ENCODE results near the gene IDH3A. TPM values are rescaled to one million over a fixed set of nuclear protein-coding genes. Genes with fewer than 3 reads are reported as not detected.

The IDH3A gene
- total RNA-seq, 2 donors from 2014 or later: 188 to 352 TPM

- H3K27me3 ChIP-seq: no peaks in the 10 kb centered on the region
- DNase-seq (ENCODE audit: low spot score): no peak
- no peaks in the 10 kb centered on the region for H3K36me3 ChIP-seq
- H3K4me3 ChIP-seq: no peak overlapping the region
- no peaks in the 10 kb centered on the region for H3K9me3 ChIP-seq
- no peak for TF ChIP-seq CTCF (IDR thresholded peaks at IDR 0.05)
- H3K4me1 ChIP-seq: no peaks in the 10 kb centered on the region
- H3K27ac ChIP-seq: no peak overlapping the region
These were observed 36.6 kb upstream of the IDH3A start for GRCh38 chr15:78112551-78112950.

- Histone ChIP-seq H3K27me3 (no peaks in the 10 kb centered on the region), H3K36me3 (no peaks in the 10 kb centered on the region), H3K9me3 (no peaks in the 10 kb centered on the region), H3K4me3 (no peak overlapping the region), H3K4me1 (no peaks in the 10 kb centered on the region), H3K27ac (peak overlapping the region in 1 of 2 donors; percentile 41)
- TF ChIP-seq CTCF (IDR thresholded peaks at IDR 0.05): no peak
- DNase-seq (ENCODE audit: low spot score): no peak
These were observed 28.6 kb upstream of the IDH3A start for GRCh38 chr15:78120523-78120922.

GRCh38 chr15:78125267-78125666 is 23.9 kb upstream of the IDH3A start:
- Histone ChIP-seq H3K4me1 (peaks cover 0 to 11% of the 10 kb centered on the region in 2 donors), H3K27me3 (no peaks in the 10 kb centered on the region), H3K36me3 (no peaks in the 10 kb centered on the region), H3K9me3 (no peaks in the 10 kb centered on the region), H3K27ac (no peak overlapping the region), H3K4me3 (no peak overlapping the region)
- no peak for TF ChIP-seq CTCF (IDR thresholded peaks at IDR 0.05)
- DNase-seq (ENCODE audit: low spot score): no peak

- Histone ChIP-seq H3K9me3 (no peaks in the 10 kb centered on the region), H3K36me3 (no peaks in the 10 kb centered on the region), H3K4me1 (peaks cover 0 to 21% of the 10 kb centered on the region in 2 donors), H3K4me3 (no peak overlapping the region), H3K27ac (no peak overlapping the region), H3K27me3 (no peaks in the 10 kb centered on the region)
- TF ChIP-seq CTCF (IDR thresholded peaks at IDR 0.05): no peak
- no peak for DNase-seq (ENCODE audit: low spot score)
These were observed 21.3 kb upstream of the IDH3A start for GRCh38 chr15:78127882-78128281.

- peak overlapping the region; percentile 59 to 89 for H3K27ac ChIP-seq
- DNase-seq (ENCODE audit: low spot score): no peak
- no peaks in the 10 kb centered on the region for H3K9me3 ChIP-seq
- H3K4me1 ChIP-seq: peaks cover 0 to 21% of the 10 kb centered on the region in 2 donors
- no peaks in the 10 kb centered on the region for H3K36me3 ChIP-seq
- H3K27me3 ChIP-seq: no peaks in the 10 kb centered on the region
- TF ChIP-seq CTCF (IDR thresholded peaks at IDR 0.05): no peak
- H3K4me3 ChIP-seq: no peak overlapping the region
These were observed 19.9 kb upstream of the IDH3A start for GRCh38 chr15:78129077-78129750.
